Spinal cord (tissue), 10 donors: ENCODE data around the gene ZNF474. TPM values are rescaled to one million over a fixed set of nuclear protein-coding genes. Genes with fewer than 3 reads are reported as not detected.

Experiments
- DNase-seq, 6 donors: peaks; one replicate each; pipeline versions ENCODE4 v3.0.0 to v3.0.0-alpha.2; 2013 to 2015; ENCODE audit warnings: low spot score in 6 of 6, low read depth in 4 of 6
- H3K27ac ChIP-seq: one replicate; pipeline ENCODE4 v1.5.1; 2013; ENCODE audit warnings: low read depth, low read length, control low read depth
- H3K27me3 ChIP-seq: one replicate; pipeline ENCODE4 v1.6.1; 2013; ENCODE audit warnings: low read length; ENCODE audit not compliant: control insufficient read depth, insufficient read depth
- H3K36me3 ChIP-seq: one replicate; pipeline ENCODE4 v1.6.1; 2013; ENCODE audit warnings: low read length; ENCODE audit not compliant: control insufficient read depth, insufficient read depth
- H3K4me1 ChIP-seq: one replicate; pipeline ENCODE4 v1.6.1; 2013; ENCODE audit warnings: low read length; ENCODE audit not compliant: control insufficient read depth, insufficient read depth
- H3K4me3 ChIP-seq: one replicate; pipeline ENCODE4 v1.5.1; 2013; ENCODE audit warnings: low read depth, low read length, control low read depth
- H3K9me3 ChIP-seq: one replicate; pipeline ENCODE4 v1.6.1; 2013; ENCODE audit warnings: low read length; ENCODE audit not compliant: control insufficient read depth, insufficient read depth
- WGBS: methylation state at CpG from one replicate; pipeline ENCODE4 v1.1.5; 2013; ENCODE audit warnings: missing lambda C conversion rate; ENCODE audit not compliant: insufficient coverage; 5-methylcytosine and 5-hydroxymethylcytosine counted together
- polyA plus RNA-seq, 2 donors: library from polyadenylated mRNA; unstranded; fragments of 120-200 nt; gene quantifications; one replicate each; pipeline ENCODE4 v1.2.1, GENCODE V29; 2013; ENCODE audit not compliant: insufficient read length in 2 of 2
- total RNA-seq, 2 donors: library from RNA; depleted of rRNA in 1 of 2; stranded (reverse); fragments of 120-200 nt in 1 of 2; fragments of >200 nt in 1 of 2; gene quantifications; one replicate each; pipeline versions ENCODE4 v1.2.3 to v1.2.4, GENCODE V29; 2013 to 2014
- donor health status: healthy.

ZNF474 gene
- total and polyA plus RNA-seq, 4 donors: 1.6 to 7.3 (median 2.6) TPM

DNA sequence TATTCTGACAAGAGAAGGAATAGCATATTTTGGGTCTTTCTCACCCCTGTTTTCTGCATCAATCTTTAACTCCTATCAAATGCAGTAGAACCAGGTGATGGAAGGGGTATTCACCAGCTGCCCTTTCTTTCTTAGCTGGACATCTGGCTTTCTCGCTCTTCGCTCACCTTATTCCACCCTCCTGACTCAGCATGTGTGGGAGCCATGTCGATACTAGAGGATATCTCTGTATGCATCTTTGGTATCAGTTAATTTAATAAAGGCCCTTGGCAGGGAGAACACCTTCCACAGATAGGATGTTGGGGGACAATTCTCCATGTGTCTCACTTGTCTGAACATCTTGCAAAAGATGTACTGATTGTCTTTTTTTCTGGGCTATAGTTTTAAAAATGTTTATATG, 71.5 kb downstream of the ZNF474 start:
- no CpG with 5 or more reads among the region's 3 CpGs for WGBS
- Histone ChIP-seq H3K4me1 (no peaks in the 10 kb centered on the region), H3K36me3 (no peaks in the 10 kb centered on the region), H3K27me3 (no peaks in the 10 kb centered on the region), H3K27ac (no peak overlapping the region), H3K4me3 (no peak overlapping the region), H3K9me3 (no peaks in the 10 kb centered on the region)
- DNase-seq: no peak

DNA sequence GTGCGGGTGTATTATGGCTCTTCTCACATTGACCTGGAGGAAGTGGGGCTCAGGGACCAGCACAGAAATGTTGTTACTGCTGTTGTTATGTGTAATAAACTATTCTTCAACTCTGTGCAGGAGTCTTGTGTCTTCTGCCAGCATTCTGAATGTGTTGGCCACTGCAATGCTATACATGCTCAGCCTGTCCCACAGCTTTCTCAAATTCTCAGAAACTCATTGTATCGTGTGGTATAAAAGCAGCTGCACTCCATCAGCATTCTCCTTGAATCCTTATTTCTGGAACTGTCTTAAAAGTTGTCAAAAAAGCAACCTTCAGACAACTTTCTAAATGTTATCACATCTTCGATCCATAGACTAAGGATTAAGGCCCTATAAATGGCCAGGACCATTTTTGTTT, 72.0 kb downstream of the ZNF474 start:
- H3K36me3 ChIP-seq: no peaks in the 10 kb centered on the region
- WGBS: 75% methylated on average over 1 of the region's 3 CpGs
- H3K27ac ChIP-seq: no peak overlapping the region
- H3K4me3 ChIP-seq: no peak overlapping the region
- no peaks in the 10 kb centered on the region for H3K4me1 ChIP-seq
- H3K27me3 ChIP-seq: no peaks in the 10 kb centered on the region
- H3K9me3 ChIP-seq: no peaks in the 10 kb centered on the region
- DNase-seq: no peak

DNA sequence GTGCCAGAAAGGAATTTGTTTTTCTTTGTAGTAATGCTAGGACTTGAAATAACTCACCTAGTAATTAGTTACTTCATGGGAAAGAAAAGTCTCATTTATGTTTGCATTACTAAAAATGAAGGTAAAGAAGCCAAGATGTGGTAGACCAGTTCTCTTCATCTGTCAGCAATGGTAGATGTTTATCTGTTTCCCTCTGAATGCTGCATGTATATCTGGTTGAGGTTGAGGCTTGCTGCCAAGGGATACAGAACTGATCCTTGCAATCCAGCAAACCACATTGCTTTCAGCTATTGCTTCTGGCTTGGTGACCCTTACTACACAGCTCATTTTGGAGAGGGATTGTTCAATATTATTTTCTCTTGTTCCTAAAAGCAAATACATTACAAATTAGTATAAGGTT, 73.6 kb downstream of the ZNF474 start:
- Histone ChIP-seq H3K27ac (no peak overlapping the region), H3K27me3 (no peaks in the 10 kb centered on the region), H3K4me1 (no peaks in the 10 kb centered on the region), H3K4me3 (no peak overlapping the region), H3K9me3 (no peaks in the 10 kb centered on the region), H3K36me3 (no peaks in the 10 kb centered on the region)
- no peak for DNase-seq

Other genes starting within 250 kb of the ZNF474 start
- gene SRFBP1, start 167.6 kb upstream of the ZNF474 start, total RNA-seq: 10 to 100 TPM; 16.4 to 28.7 TPM
- 10 to 100 TPM in 1 of 2 donors, 1 to 10 TPM in 1; 7.5 to 12.7 TPM for gene SRFBP1, start 167.6 kb upstream of the ZNF474 start, polyA plus RNA-seq
- gene LOX, start 51.3 kb upstream of the ZNF474 start, total RNA-seq: 10 to 100 TPM; 22.5 to 88.1 TPM
- gene LOX, start 51.3 kb upstream of the ZNF474 start, polyA plus RNA-seq: 10 to 100 TPM in 1 of 2 donors, 1 to 10 TPM in 1; 10.0 to 18.0 TPM
- 10 to 100 TPM; 33.4 to 69.2 TPM for gene SNCAIP, start 182.7 kb downstream of the ZNF474 start, total RNA-seq
- gene SNCAIP, start 182.7 kb downstream of the ZNF474 start, polyA plus RNA-seq: 10 to 100 TPM; 35.8 to 42.5 TPM